H9 (cell line): ENCODE data around the gene RGS6. TPM values are rescaled to one million over a fixed set of nuclear protein-coding genes. Genes with fewer than 3 reads are reported as not detected.

Experiments used
- DNase-seq: peaks from one replicate; pipeline ENCODE4 v3.0.0-alpha.2; 2017
- H2AFZ ChIP-seq: one replicate; pipeline ENCODE4 v1.6.1; 2013; ENCODE audit warnings: mild to moderate bottlenecking, low read length, control low read depth, moderate library complexity
- H2AK5ac ChIP-seq: 2 replicates; pipeline ENCODE4 v1.6.1; 2013; ENCODE audit warnings: low read length, control low read depth, mixed read lengths; ENCODE audit not compliant: insufficient read length
- H2BK120ac ChIP-seq: one replicate; pipeline ENCODE4 v1.6.1; 2013; ENCODE audit warnings: low read depth, mild to moderate bottlenecking, low read length, control low read depth, inconsistent platforms; ENCODE audit not compliant: poor library complexity, severe bottlenecking
- H2BK12ac ChIP-seq: 2 replicates; pipeline ENCODE4 v1.6.1; 2013; ENCODE audit warnings: low read length, control low read depth, mixed read lengths, low read depth; ENCODE audit not compliant: insufficient read length
- H2BK15ac ChIP-seq: 2 replicates; pipeline ENCODE4 v1.6.1; 2013; ENCODE audit warnings: low read depth, low read length, control low read depth
- H2BK20ac ChIP-seq: one replicate; pipeline ENCODE4 v1.6.1; 2013; ENCODE audit warnings: low read depth, mild to moderate bottlenecking, low read length, control low read depth, inconsistent platforms; ENCODE audit not compliant: poor library complexity, severe bottlenecking
- H2BK5ac ChIP-seq: 2 replicates; pipeline ENCODE4 v1.6.1; 2013; ENCODE audit warnings: low read length, control low read depth, mixed read lengths; ENCODE audit not compliant: insufficient read length
- H3K14ac ChIP-seq: 2 replicates; pipeline ENCODE4 v1.6.1; 2013; ENCODE audit warnings: low read length, control low read depth; ENCODE audit not compliant: insufficient read depth
- H3K18ac ChIP-seq: 2 replicates; pipeline ENCODE4 v1.6.1; 2013; ENCODE audit warnings: low read depth, mild to moderate bottlenecking, mixed read lengths, low read length, control low read depth; ENCODE audit not compliant: insufficient read length
- H3K23ac ChIP-seq: 2 replicates; pipeline ENCODE4 v1.6.1; 2013; ENCODE audit warnings: low read length, control low read depth, mixed read lengths, low read depth; ENCODE audit not compliant: insufficient read length
- H3K23me2 ChIP-seq: 2 replicates; pipeline ENCODE4 v1.6.1; 2013; ENCODE audit warnings: low read depth, mild to moderate bottlenecking, mixed read lengths, low read length, control low read depth; ENCODE audit not compliant: insufficient read length, poor library complexity, severe bottlenecking
- H3K27ac ChIP-seq: 2 replicates; pipeline ENCODE4 v1.5.1; 2013; ENCODE audit warnings: low read length, control low read depth, mixed read lengths, low read depth; ENCODE audit not compliant: insufficient read length
- H3K27me3 ChIP-seq: 2 replicates; pipeline ENCODE4 v1.6.1; 2013; ENCODE audit warnings: low read length, control low read depth, inconsistent platforms; ENCODE audit not compliant: insufficient read depth
- H3K4ac ChIP-seq: 2 replicates; pipeline ENCODE4 v1.6.1; 2013; ENCODE audit warnings: low read depth, mild to moderate bottlenecking, control low read depth, inconsistent platforms, low read length, moderate library complexity
- H3K4me1 ChIP-seq: 2 replicates; pipeline ENCODE4 v1.6.1; 2013; ENCODE audit warnings: low read length, control low read depth, inconsistent platforms; ENCODE audit not compliant: insufficient read depth
- H3K4me2 ChIP-seq: 2 replicates; pipeline ENCODE4 v1.6.1; 2013; ENCODE audit warnings: low read length, control low read depth, mixed read lengths; ENCODE audit not compliant: insufficient read length, insufficient read depth
- H3K56ac ChIP-seq: 2 replicates; pipeline ENCODE4 v1.6.1; 2013; ENCODE audit warnings: low read depth, mild to moderate bottlenecking, mixed read lengths, low read length, control low read depth; ENCODE audit not compliant: insufficient read length
- H3K79me1 ChIP-seq: 2 replicates; pipeline ENCODE4 v1.6.1; 2013; ENCODE audit warnings: low read depth, mild to moderate bottlenecking, moderate library complexity, low read length, control low read depth, inconsistent platforms; ENCODE audit not compliant: insufficient read depth, poor library complexity, severe bottlenecking
- H3K79me2 ChIP-seq: 2 replicates; pipeline ENCODE4 v1.6.1; 2013; ENCODE audit warnings: low read length, control low read depth, inconsistent platforms; ENCODE audit not compliant: insufficient read depth
- H3K9ac ChIP-seq: 2 replicates; pipeline ENCODE4 v1.6.1; 2013; ENCODE audit warnings: low read length, control low read depth, mixed read lengths; ENCODE audit not compliant: insufficient read length; ENCODE audit errors: extremely low read depth
- H3K9me3 ChIP-seq: one replicate; pipeline ENCODE4 v1.6.1; 2013; ENCODE audit warnings: low read depth, low read length, inconsistent platforms; ENCODE audit not compliant: control insufficient read depth
- H3T11ph ChIP-seq: one replicate; pipeline ENCODE4 v1.6.1; 2013; ENCODE audit warnings: mild to moderate bottlenecking, low read length, control low read depth, inconsistent platforms
- H4K20me1 ChIP-seq: one replicate; pipeline ENCODE4 v1.6.1; 2013; ENCODE audit not compliant: control insufficient read depth, insufficient read length, insufficient read depth
- H4K5ac ChIP-seq: 2 replicates; pipeline ENCODE4 v1.6.1; 2013; ENCODE audit warnings: low read depth, mild to moderate bottlenecking, mixed read lengths, low read length, control low read depth; ENCODE audit not compliant: insufficient read length
- H4K8ac ChIP-seq: replicated peaks from 2 replicates; pipeline ENCODE4 v1.6.1; 2013; ENCODE audit warnings: low read length, control low read depth, mixed read lengths, low read depth; ENCODE audit not compliant: insufficient read length
- H4K91ac ChIP-seq: 2 replicates; pipeline ENCODE4 v1.6.1; 2013; ENCODE audit warnings: low read depth, mild to moderate bottlenecking, moderate library complexity, mixed read lengths, low read length, control low read depth; ENCODE audit not compliant: insufficient read length
- H3K27ac Mint-ChIP-seq, 3 experiments: 2 replicates in 2 of 3; 3 replicates in 1 of 3; pipeline ENCODE4 v1.8.0; 2020 to 2021; ENCODE audit warnings: mixed read lengths in 3 of 3, mild to moderate bottlenecking in 1 of 3, moderate library complexity in 1 of 3
- H3K27me3 Mint-ChIP-seq: 2 replicates; pipeline ENCODE4 v1.8.0; 2021; ENCODE audit warnings: low read depth, mild to moderate bottlenecking, moderate library complexity, mixed read lengths
- H3K36me3 Mint-ChIP-seq, 3 experiments: 2 replicates in 2 of 3; 3 replicates in 1 of 3; pipeline ENCODE4 v1.8.0; 2020 to 2021; ENCODE audit warnings: low read depth in 3 of 3, mixed read lengths in 3 of 3; ENCODE audit not compliant: insufficient read depth in 1 of 3
- H3K4me1 Mint-ChIP-seq, 2 experiments: 2 replicates each; pipeline ENCODE4 v1.8.0; 2020; ENCODE audit warnings: mixed read lengths in 2 of 2
- H3K4me3 Mint-ChIP-seq, 2 experiments: 2 replicates in 1 of 2; 3 replicates in 1 of 2; pipeline ENCODE4 v1.8.0; 2020 to 2021; ENCODE audit warnings: mild to moderate bottlenecking in 2 of 2, mixed read lengths in 2 of 2, moderate library complexity in 1 of 2
- H3K9me3 Mint-ChIP-seq, 2 experiments: 2 replicates in 1 of 2; 3 replicates in 1 of 2; pipeline ENCODE4 v1.8.0; 2020; ENCODE audit warnings: mild to moderate bottlenecking in 2 of 2, mixed read lengths in 2 of 2, moderate library complexity in 1 of 2
- CTCF ChIP-seq: fragments of 200-600 bp; sonication (generic); conservative IDR thresholded peaks from 3 replicates; pipeline ENCODE4 v1.8.0; 2021; ENCODE audit warnings: antibody characterized with exemption, mild to moderate bottlenecking
- WGBS: extraction: QIAGEN DNeasy Blood & Tissue Kit; methylation state at CpG from one replicate; pipeline ENCODE4 v1.1.7; 2013; ENCODE audit warnings: missing lambda C conversion rate, low lambda C conversion rate, mixed read lengths; ENCODE audit not compliant: insufficient read length; ENCODE audit errors: extremely low coverage; 5-methylcytosine and 5-hydroxymethylcytosine counted together
- total RNA-seq: library from RNA; stranded (reverse); gene quantifications from 2 replicates; pipeline ENCODE4 v1.2.1, GENCODE V29; 2021

The RGS6 gene
- total RNA-seq, 1 experiment from 2014 or later = 3.0 TPM

- no peak for TF ChIP-seq CTCF
- no peaks in the 10 kb centered on the region; a peak in 1 of 7 replicates for H3K36me3 Mint-ChIP-seq
- Histone ChIP-seq H4K8ac (no peak overlapping the region), H2BK120ac (no peak overlapping the region), H3K4ac (no peak overlapping the region), H2BK12ac (no peak overlapping the region), H4K5ac (no peak overlapping the region), H2AK5ac (no peak overlapping the region), H3K4me2 (no peak overlapping the region), H3K9ac (no peak overlapping the region), H3K18ac (no peak overlapping the region), H2AFZ (no peak overlapping the region), H3K27ac (no peak overlapping the region), H2BK20ac (no peak overlapping the region), H3K9me3 (no peaks in the 10 kb centered on the region), H3T11ph (no peak overlapping the region), H4K20me1 (no peaks in the 10 kb centered on the region), H3K23ac (no peak overlapping the region), H3K56ac (no peak overlapping the region), H3K14ac (no peak overlapping the region), H4K91ac (no peak overlapping the region), H3K23me2 (no peaks in the 10 kb centered on the region), H2BK15ac (no peak overlapping the region), H3K27me3 (no peaks in the 10 kb centered on the region), H2BK5ac (no peak overlapping the region), H3K79me1 (no peaks in the 10 kb centered on the region), H3K79me2 (no peaks in the 10 kb centered on the region), H3K4me1 (no peaks in the 10 kb centered on the region)
- peaks cover 6 to 9% of the 10 kb centered on the region in 2 experiments; a peak in 2 of 5 replicates for H3K9me3 Mint-ChIP-seq
- no CpG with 5 or more reads among the region's 3 CpGs for WGBS
- no peaks in the 10 kb centered on the region for H3K4me1 Mint-ChIP-seq
- peaks cover 4% of the 10 kb centered on the region; the same call in 1 of the 2 replicates for H3K27me3 Mint-ChIP-seq
- H3K4me3 Mint-ChIP-seq = no peak overlapping the region
- no peak for DNase-seq
- H3K27ac Mint-ChIP-seq = no peak overlapping the region
Observed at GRCh38 chr14:72347118-72347517, 414.9 kb downstream of the RGS6 start.
